AG08395 (cell line): ENCODE results near the gene TAS2R19.

Experiments used
- DNase-seq: peaks from one replicate; pipeline ENCODE4 v3.0.0; 2012; ENCODE audit warnings: mixed read lengths, low spot score

TAS2R19 gene

GRCh38 chr12:10989107-10989506 is 33.3 kb downstream of the TAS2R19 start:
- DNase-seq = no peak

- DNase-seq = no peak
Measured at GRCh38 chr12:10986812-10987211, 35.6 kb downstream of the TAS2R19 start, which contains the start of gene TAS2R50. Gene TAS2R50, minus strand, starts transcription at chr12:10986912. Its CDS starts 52 bp downstream, at chr12:10986860.

- DNase-seq = no peak
Measured at GRCh38 chr12:10982244-10982643, 40.2 kb downstream of the TAS2R19 start.

- DNase-seq = no peak
Measured at GRCh38 chr12:10974965-10975364, 47.5 kb downstream of the TAS2R19 start.
